Left kidney (tissue), 2 donors: ENCODE results near the gene MPZL3. TPM values are rescaled to one million over a fixed set of nuclear protein-coding genes. Genes with fewer than 3 reads are reported as not detected.

Experiments used
- DNase-seq: peaks from one replicate; pipeline ENCODE4 v3.0.0-alpha.2; 2013
- polyA plus RNA-seq: library from polyadenylated mRNA; unstranded; fragments of 120-200 nt; gene quantifications from one replicate; pipeline ENCODE4 v1.2.1, GENCODE V29; 2013; ENCODE audit not compliant: insufficient read length

The MPZL3 gene
- polyA plus RNA-seq, 1 donor = 6.5 TPM

DNA sequence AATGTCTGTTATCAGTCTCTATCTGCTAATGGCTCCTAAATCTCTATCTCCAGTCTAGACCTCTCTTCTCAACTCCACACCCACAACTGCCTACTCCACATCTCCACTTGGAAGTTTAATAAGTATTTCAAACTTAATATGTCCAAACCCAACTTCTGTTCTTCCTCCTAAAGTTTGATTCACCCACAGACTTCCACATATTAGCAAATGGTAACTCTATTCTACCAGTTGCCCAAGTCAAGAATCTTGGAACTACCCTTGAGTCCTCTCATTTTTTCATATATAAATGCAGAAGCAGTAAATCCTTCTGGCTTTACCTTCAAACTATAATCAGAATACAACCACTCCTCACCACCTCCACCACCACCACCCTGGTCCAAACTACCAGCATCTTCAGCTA lies 20.7 kb downstream of the MPZL3 start:
- no peak for DNase-seq

GRCh38 chr11:118230088-118230487 lies 22.1 kb downstream of the MPZL3 start:
- no peak for DNase-seq

DNA sequence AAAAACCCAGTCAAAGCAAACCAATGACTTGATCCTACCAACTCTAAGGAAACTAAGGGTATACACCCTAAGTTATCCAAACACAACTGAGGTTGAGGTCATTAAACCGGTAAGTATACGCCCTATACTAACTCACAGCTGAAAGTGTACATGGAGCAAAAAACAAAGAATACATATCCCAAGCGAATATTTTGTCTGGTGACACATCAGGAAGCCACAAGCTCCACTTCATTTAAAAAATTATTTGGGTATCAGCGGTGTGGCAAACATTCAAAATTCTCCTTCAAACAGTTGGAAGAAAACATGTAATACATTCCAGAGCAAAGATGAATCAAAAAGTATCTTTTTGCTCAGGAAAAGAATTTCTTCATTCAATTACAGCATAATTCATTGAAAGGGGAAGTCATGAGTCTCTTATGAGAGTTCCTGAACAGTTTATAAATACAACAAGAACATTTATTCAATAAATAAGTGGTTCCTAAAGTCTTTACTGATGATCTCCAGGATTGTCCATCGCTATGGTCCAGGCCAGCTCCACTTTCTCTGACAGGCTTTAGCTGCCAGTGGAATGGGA lies 22.8 kb downstream of the MPZL3 start:
- no peak for DNase-seq

DNA sequence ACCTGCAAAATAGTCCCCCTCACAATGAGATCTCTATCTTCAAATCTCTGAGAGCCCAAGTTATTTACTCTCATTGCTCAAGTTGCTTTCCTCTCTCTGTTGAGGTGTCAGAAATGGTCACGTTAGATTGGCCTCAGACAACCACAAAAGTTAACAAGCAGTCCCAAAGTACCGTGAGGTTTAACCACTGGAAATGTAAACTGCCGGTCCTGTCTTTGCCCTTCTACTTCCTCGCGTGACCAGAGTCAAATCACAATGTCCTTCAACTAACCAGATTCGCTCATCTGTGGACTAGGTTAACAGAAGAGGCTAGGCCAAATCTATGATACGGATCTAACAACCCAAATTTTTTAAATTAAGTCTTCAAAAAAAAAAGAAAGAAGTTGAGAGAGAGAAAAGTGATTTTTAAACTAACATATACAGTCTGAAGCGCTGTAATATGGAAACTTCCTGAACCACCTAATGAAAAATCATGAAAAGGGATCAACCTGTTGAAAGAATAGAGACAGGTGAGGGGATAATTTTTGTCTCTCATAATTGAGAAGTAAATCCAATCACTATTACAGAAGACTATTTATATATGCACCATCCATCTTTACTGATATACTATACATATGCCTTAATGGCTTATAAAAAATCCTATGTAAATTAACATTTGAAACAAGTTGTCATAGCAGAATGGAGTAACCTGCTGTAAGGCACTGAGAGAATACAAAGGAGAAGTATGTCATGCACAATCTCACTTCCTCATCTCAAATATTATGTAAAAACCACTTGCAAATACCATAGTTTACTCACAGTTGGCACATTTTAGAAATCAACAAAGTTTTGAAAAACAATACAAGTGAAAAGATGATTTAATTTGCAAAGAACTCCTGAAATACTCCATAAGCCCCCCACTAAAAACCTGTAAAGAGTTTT lies 24.0 kb downstream of the MPZL3 start:
- DNase-seq = no peak

GRCh38 chr11:118226781-118227180 lies 25.4 kb downstream of the MPZL3 start:
- DNase-seq = no peak

DNA sequence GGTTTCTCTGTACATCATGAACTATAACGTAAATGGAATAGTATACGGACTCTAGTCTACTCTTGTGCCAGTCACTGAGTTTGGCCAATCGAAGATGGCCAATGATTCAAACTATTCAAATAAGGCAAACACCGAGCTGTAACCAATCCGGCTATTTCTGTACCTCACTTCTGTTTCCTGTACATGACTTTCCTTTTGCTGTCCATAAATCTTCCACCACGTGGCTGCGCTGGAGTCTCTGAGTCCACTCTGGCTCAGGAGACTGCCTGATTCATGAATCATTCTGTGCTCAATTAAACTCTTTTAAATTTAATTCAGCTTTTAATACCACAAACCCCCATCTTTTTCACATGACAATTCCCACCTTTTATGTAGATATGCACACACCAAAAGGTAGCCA lies 25.9 kb downstream of the MPZL3 start:
- no peak for DNase-seq

GRCh38 chr11:118224511-118225188 lies 27.5 kb downstream of the MPZL3 start, which contains the start of gene JAML:
Gene JAML, minus strand, starts transcription at chr11:118225011. Its CDS starts 10,145 bp downstream, at chr11:118214866.
- no peak for DNase-seq

- DNase-seq = no peak
These were observed 28.2 kb downstream of the MPZL3 start for GRCh38 chr11:118223992-118224391.

- no peak for DNase-seq
These were observed 28.6 kb downstream of the MPZL3 start for GRCh38 chr11:118223570-118223969.

- DNase-seq = no peak
These were observed 29.7 kb downstream of the MPZL3 start for GRCh38 chr11:118222437-118222836.

GRCh38 chr11:118221419-118221818 lies 30.7 kb downstream of the MPZL3 start:
- no peak for DNase-seq

DNA sequence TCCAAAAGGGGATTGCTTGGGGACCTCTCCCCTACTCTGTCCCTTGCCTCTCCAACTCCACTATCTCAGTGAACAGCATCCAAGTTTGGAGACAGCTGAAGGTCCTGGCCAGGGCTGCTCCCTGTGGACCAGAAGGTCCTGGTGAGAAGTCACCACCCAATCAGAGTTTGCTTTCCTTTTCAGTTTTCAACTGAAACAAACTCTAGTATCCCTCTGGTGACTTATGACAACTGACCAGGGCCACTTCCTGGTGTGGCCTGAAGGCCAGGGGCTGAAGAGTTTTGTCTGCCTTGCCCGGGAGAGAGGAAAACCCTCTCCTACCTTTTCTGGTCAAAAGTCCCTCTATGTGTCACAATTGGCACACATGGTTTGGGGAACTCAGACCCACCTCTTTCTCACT lies 32.4 kb downstream of the MPZL3 start:
- no peak for DNase-seq

GRCh38 chr11:118219244-118219643 lies 32.9 kb downstream of the MPZL3 start:
- no peak for DNase-seq

- no peak for DNase-seq
These were observed 34.6 kb downstream of the MPZL3 start for GRCh38 chr11:118217575-118217974.

DNA sequence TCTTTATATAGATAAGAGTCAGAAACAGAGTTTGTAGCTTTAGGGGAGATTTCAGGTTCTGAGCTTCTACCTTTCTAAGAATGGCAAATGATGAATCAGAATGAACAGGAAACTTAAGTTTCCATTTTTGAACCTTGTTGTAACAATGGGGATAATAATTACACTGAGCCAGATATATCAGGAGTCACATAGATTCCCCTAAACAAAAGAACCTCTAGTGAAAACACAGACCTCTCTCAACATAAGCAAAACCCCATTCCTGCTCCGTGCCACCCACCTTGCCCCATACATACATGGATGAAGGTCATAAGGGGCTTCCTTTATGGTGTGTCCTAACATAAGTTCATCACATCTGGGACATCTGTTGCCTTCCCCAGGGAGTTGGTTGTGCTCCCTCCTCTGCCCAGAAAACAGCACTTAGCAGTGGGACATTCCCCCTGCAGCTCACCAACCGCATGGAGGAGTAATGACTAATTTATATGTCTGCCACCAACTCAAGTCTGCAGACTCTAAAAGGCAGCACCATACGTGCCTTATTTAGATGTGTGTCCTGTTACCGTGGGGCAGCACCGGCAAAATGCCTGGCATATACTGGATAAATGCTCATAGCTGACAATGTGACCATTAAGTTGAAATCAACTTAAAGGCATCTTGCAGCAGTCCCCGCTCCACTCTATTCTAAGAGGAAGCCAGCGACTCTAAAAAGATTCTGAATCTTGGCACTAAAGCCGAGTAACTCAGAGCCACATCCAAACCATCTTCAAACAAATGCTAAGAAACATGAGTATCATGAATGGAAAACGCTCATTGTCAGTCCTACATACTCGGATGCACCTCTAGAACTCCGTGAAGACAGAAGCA lies 35.3 kb downstream of the MPZL3 start:
- no peak for DNase-seq

DNA sequence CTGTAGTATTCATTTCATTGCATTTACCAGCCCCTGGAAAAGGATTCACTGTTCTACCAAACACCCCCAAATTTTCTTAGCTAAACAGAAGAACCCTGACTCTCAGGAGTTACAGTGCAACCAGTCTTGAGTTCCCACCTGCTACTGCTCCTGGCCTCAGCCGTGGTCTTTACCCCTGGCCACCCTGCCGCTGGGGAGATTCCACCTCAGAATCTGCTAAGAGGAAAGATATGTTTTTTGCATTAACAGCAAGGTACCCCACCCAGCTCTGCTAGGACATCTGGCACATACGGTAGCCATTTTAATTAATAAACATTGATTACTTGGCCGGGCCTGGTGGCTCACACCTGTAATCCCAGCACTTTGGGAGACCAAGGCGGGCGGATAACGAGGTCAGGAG lies 36.4 kb downstream of the MPZL3 start:
- no peak for DNase-seq

DNA sequence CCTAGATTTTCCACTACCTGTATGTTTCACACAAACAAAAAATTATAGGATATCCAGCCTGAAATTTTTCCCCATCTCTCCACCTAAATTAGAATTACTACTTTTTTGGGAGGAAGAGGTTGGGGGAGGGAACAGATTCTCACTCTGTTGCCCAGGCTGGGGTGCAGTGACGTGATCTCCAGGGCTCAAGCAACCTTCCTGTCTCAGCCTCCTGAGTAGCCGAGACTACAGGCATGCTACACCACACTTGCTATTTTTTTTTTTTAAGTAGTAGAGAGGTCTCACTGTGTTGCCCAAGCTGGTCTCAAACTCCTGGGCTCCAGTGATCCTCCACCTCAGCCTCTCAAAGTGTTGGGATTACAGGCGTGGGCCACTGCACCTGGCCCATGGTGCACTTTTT lies 36.9 kb downstream of the MPZL3 start:
- no peak for DNase-seq

DNA sequence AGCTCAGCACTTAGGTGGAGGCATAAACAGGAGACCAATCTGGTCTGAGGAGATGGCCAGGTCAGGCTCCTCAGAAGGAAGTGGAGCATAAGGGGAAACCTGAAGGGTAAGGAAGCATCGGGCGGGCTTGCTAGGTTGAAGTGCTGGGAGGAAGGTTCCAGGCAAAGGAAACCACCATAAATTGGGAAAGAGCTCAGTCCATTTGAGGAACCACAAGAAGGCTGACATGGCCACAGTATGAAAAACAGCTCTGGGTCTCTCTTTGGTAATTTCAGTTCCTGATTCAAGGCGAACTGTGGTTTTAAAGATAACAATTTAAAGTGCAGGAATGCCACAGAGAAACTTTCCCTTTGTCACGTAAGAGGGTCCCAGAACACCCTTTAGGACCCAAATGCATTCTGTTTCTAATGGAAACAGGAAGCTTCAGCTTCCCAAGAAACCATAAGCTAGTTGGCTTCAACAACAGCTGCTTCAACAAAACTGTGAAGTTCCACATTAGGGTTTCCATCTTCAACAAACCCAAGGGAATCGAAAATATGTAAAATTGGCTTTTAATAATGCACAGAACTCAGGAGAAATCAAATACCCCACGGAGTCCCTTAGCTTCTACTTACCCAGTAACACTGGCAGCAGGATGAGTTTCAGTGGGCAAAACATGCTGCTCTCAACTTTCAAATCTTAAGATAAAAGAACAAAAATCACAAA lies 37.8 kb downstream of the MPZL3 start:
- no peak for DNase-seq

GRCh38 chr11:118213781-118214180 lies 38.4 kb downstream of the MPZL3 start:
- DNase-seq = no peak

DNA sequence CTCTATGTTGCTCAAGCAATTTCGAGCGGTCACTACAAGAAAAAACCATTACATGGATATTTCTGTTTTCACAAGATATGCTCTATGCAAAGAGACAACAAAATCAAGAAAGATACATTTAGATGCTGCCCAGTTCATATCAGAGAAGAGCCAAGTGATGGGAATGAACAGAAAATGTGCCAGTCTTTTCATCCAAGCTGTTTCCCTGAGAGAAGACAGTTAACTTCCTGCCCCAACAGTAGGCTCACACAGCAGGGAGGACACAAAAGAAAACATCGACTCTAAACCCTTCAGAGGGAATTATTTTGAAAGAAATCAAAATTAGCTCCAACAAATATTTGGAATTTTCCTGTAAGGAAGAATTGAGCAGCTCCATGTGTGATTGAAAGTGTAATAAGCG lies 39.0 kb downstream of the MPZL3 start:
- no peak for DNase-seq

DNA sequence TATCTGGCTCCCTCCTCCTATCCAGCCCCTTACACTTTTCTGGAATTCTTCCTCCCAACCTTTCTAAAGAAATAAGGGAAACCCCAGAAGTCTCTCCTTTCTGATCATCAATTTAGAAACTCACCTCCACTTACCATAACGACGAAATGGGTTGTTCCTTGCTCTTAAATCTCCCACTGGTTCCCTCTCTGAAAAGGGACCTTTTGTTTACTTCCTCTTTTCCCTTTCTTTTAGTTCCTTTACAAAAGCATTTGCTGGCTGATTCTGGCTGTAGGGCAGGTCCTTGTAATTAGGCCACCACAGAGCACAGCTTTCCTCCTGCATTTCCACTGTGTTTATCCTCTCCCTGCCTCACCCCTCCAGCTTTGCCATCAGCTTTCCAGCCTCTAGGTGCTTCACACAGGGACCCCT lies 39.4 kb downstream of the MPZL3 start:
- DNase-seq = no peak
